Activated T-cell treated with anti-CD3 and anti-CD28 coated beads, Interleukin-2, amount 50 U/mL, for 72 hours (primary cell): ENCODE measurements around the gene MYH13. TPM values are rescaled to one million over a fixed set of nuclear protein-coding genes. Genes with fewer than 3 reads are reported as not detected.

Experiments used
- ATAC-seq, 2 donors: fragments of 150-1000 bp; cut with Tn5 transposase; replicated peaks in 1 of 2; 2 replicates each; pipeline ENCODE4 v1.10.0; 2021; ENCODE audit warnings: moderate library complexity in 2 of 2, mild to moderate bottlenecking in 1 of 2
- DNase-seq, 2 donors: peaks; one replicate each; pipeline ENCODE4 v3.0.0; 2021 to 2022; ENCODE audit warnings: mixed read lengths in 1 of 2
- H3K27ac Mint-ChIP-seq: one replicate; pipeline ENCODE4 v1.8.0; 2022; ENCODE audit warnings: mild to moderate bottlenecking, moderate library complexity, mixed read lengths
- H3K27me3 Mint-ChIP-seq: one replicate; pipeline ENCODE4 v1.8.0; 2022; ENCODE audit warnings: low read depth, mixed read lengths
- H3K36me3 Mint-ChIP-seq, 2 donors: one replicate each; pipeline ENCODE4 v1.8.0; 2022; ENCODE audit warnings: mixed read lengths in 2 of 2, mild to moderate bottlenecking in 1 of 2; ENCODE audit not compliant: insufficient read depth in 2 of 2
- H3K4me1 Mint-ChIP-seq: one replicate; pipeline ENCODE4 v1.8.0; 2022; ENCODE audit warnings: low read depth, mixed read lengths
- H3K4me3 Mint-ChIP-seq, 2 donors: one replicate each; pipeline ENCODE4 v1.8.0; 2022; ENCODE audit warnings: mild to moderate bottlenecking in 2 of 2, mixed read lengths in 2 of 2, moderate library complexity in 2 of 2
- H3K9me3 Mint-ChIP-seq, 2 donors: one replicate each; pipeline ENCODE4 v1.8.0; 2022; ENCODE audit warnings: mixed read lengths in 2 of 2
- total RNA-seq, 2 donors: library from RNA; stranded (reverse); gene quantifications; one replicate each; pipeline ENCODE4 v1.2.3, GENCODE V29; 2022

The MYH13 gene
- total RNA-seq, 2 donors from 2014 or later: not detected

DNA sequence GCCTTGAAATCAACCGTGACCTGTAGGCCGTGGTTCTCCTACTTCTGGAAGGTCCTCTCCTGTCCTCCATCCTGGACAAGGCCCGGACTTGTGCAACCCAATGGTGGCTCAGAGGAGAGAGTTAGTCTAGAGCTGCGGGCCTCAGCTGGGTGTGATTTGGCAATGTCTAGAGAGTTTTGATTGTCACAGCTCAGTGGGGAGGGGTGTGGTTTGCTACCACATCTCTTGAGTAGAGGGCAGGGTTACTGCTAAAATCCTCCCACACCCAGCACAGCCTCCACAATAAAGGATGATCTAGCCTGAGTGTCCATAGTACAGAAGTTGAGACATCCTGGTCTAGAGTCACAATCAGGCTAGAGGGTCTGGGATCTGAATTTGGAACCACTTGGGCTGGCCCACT lies 40.3 kb downstream of the MYH13 start:
- ATAC-seq (no peak), DNase-seq (no peak)
- H3K27me3 Mint-ChIP-seq: no peaks in the 10 kb centered on the region
- no peaks in the 10 kb centered on the region for H3K36me3 Mint-ChIP-seq
- H3K4me3 Mint-ChIP-seq: no peak overlapping the region
- H3K4me1 Mint-ChIP-seq: no peaks in the 10 kb centered on the region
- no peaks in the 10 kb centered on the region for H3K9me3 Mint-ChIP-seq
- no peak overlapping the region for H3K27ac Mint-ChIP-seq

DNA sequence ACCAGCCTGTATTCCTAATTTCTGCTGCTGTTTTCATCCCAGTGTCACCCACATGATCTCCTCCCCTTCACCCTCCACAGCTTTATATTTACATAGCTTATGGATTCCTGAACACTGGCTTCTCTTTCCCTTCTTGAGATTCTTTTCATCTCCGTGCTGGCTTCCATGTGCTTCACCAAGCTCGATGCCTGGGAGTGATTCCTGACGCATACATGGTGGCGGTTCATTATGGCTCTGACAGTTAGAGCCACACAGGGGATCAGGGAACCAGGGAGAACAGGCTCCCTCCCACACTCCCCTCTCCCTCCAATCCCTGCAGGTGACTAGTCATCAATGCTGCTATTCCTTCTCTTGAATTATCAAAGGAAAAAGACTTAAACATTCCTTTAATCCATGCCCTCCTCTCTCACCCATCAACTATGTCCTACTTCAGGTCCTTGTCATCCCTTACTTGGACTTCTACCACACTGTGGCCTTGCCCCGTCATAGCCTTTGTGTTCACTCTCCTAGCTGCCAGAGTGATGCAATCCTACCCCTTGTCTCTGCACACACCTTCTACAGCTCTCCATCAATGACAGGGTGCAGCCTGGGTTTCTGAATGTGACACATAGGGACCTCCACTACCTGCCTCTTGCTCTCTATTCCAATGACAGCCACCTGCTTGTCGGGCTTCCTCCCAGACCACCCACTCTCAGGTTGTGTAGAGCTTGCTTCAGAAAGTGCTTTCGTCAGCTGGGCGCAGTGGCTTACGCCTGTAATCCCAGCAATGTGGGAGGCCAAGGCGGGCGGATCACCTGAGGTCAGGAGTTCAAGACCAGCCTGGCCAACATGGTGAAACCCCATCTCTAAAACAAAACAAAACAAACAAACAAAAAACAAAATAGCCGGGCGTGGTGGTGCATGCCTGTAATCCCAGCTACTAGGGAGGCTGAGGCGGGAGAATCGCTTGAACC lies 43.6 kb downstream of the MYH13 start:
- Mint-ChIP-seq H3K4me1 (no peaks in the 10 kb centered on the region), H3K36me3 (no peaks in the 10 kb centered on the region), H3K27ac (no peak overlapping the region), H3K4me3 (no peak overlapping the region), H3K9me3 (no peaks in the 10 kb centered on the region), H3K27me3 (no peaks in the 10 kb centered on the region)
- DNase-seq: no peak
- no peak for ATAC-seq

DNA sequence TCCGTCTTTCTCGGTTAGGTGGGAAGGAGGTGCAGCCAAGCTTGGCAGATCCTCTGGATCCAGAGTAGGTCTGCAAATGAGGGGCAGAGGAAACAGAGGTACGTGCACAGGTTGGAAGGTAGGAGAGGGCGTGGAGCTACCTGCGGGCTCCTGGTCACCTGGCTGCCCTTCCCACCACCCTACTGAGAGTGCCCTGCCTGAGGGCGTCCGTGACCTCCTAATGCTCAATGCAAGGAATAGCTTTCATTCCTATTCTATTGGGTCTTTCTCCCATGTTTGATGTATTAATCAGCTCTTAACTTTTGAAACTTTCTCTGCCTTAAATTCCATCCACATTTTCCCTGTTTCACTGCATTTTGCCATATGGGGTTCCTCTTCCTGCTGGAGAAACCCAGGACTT lies 44.6 kb downstream of the MYH13 start:
- no peaks in the 10 kb centered on the region for H3K27me3 Mint-ChIP-seq
- no peaks in the 10 kb centered on the region for H3K36me3 Mint-ChIP-seq
- no peaks in the 10 kb centered on the region for H3K9me3 Mint-ChIP-seq
- ATAC-seq (no peak), DNase-seq (no peak)
- no peak overlapping the region for H3K4me3 Mint-ChIP-seq
- H3K4me1 Mint-ChIP-seq: no peaks in the 10 kb centered on the region
- no peak overlapping the region for H3K27ac Mint-ChIP-seq

DNA sequence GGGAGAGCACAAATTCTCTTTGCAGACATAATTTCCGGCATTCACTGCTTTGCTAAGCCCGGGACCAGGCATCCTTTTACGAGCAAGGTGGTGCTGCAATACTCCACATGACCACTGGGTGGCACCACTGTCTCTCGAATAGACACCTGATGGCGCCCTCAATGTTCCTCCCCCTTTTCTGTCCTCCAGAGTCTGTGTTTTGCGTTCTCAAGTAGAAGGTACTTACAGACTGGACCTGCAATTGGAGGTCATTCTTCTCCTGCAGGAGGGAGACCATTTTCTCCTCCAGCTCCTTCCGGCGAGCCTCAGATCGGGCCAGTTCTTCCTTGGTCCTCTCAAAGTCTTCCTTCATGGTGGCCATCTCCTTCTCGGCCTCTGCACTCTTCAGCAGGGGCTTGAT lies 45.2 kb downstream of the MYH13 start:
- ATAC-seq: peak; percentile 39 to 53
- H3K27me3 Mint-ChIP-seq: no peaks in the 10 kb centered on the region
- no peak overlapping the region for H3K27ac Mint-ChIP-seq

DNA sequence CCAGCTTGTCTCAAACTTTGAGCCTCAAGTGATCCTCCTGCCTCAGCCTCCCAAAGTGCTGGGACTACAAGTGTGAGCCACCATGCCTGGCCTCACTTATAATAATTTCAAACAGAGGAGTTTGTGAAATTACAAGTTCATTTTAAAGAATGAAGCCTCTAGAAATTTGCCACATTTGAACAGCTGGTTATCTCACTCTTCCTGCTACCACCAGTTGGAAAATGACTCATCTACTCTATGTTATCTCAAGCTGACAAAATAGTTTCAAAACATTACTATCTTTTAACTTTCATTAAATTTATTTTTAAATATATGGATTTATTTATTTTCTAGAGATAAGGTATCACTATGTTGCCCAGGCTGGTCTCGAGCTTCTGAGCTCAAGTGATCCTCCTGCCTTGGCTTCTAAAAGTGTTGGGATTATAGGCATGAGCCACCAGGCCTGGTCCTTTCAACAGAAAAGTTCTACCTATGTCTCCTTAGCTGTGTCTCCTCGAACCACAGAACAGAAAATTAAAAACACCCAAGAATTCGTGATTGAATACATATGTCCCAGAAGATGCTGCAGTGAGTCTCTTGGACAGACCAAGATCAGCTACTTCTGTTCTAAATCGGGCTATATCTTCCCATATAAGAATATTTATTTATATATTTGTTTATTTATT lies 47.6 kb downstream of the MYH13 start:
- Mint-ChIP-seq H3K4me3 (no peak overlapping the region), H3K27ac (no peak overlapping the region), H3K36me3 (no peaks in the 10 kb centered on the region), H3K9me3 (no peaks in the 10 kb centered on the region), H3K4me1 (peaks cover 13% of the 10 kb centered on the region), H3K27me3 (no peaks in the 10 kb centered on the region)
- no peak for DNase-seq
- ATAC-seq: no peak

More for the DNA sequence above, 45.2 kb downstream of the MYH13 start:
- no peak overlapping the region for H3K4me3 Mint-ChIP-seq
- no peaks in the 10 kb centered on the region for H3K4me1 Mint-ChIP-seq
- DNase-seq: peak; percentile 70 to 80
- H3K36me3 Mint-ChIP-seq: no peaks in the 10 kb centered on the region
- no peaks in the 10 kb centered on the region for H3K9me3 Mint-ChIP-seq

DNA sequence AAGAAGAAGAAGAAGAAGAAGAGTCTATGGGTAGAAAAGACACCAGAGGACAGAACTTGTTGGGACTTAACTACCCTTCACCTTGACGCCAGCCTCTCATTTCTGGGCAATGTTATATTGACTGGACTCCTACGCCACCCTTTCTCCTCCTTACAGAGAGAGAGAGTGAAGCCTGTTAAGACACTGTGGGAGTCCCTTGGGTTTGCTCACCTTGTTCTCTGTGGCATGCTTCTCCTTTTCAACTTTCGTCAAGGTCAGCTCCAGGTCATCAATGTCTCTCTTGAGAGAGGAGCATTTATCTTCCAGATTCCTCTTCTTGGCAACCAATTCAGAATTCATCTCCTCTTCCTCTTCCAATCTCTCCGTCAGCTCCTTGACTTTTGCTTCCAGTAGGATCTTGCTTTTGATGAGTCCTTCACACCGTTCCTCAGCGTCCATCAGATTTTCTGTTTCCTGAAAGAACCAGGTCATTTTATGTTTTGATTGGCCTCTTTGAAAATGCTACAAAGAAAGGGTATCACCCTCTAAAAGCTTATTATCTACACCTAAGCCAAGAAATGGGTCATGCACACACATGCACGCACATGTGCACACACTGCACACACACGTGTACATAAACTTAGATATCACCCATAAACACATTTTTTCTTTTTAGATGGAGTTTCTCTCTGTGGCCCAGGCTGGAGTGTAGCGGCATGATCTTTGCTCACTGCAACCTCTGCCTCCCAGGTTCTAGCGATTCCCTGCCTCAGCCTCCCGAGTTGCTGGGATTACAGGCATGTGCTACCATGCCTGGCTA lies 48.8 kb downstream of the MYH13 start:
- Mint-ChIP-seq H3K36me3 (no peaks in the 10 kb centered on the region), H3K27ac (no peak overlapping the region), H3K27me3 (no peaks in the 10 kb centered on the region), H3K4me1 (peaks cover 13% of the 10 kb centered on the region), H3K4me3 (no peak overlapping the region), H3K9me3 (no peaks in the 10 kb centered on the region)
- no peak for ATAC-seq
- no peak for DNase-seq

DNA sequence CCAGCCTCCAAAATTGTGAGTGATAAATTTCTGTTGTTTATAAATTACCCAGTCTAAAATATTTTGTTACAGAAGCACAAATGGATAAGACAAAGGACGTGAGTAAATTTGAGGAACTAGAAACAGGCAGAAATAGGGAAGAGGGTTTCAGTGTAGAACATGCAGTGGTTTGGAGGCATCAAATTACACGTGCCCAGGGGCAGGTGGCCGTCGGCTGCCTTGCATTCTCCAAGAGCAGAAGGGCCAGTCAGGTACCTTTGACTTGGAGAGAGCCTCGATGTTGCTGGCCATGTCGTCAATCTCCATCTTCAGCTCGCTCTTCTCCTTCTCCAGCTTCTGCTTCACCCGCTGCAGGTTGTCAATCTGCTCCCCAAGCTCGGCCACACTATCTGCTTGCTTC lies 54.3 kb downstream of the MYH13 start:
- Mint-ChIP-seq H3K9me3 (no peaks in the 10 kb centered on the region), H3K27ac (no peak overlapping the region), H3K4me1 (peaks cover 20% of the 10 kb centered on the region), H3K4me3 (no peak overlapping the region), H3K27me3 (peaks cover 14% of the 10 kb centered on the region), H3K36me3 (no peaks in the 10 kb centered on the region)
- ATAC-seq (no peak), DNase-seq (no peak)

DNA sequence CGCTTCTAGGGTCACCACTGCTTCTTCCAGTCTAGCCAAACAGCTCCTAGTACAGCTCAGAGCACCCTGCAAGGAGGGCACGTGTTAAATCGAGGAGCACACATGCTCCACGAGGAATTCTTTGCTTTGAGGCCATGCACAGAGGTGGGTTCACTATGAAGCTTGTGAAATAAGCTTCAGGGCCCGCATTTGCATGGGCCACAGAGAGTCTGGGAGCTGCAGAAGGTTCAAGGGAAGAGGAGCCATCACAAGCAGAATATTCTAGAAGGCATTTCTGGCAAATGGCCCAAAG lies 55.3 kb downstream of the MYH13 start:
- Mint-ChIP-seq H3K4me1 (peaks cover 20% of the 10 kb centered on the region), H3K36me3 (no peaks in the 10 kb centered on the region), H3K9me3 (no peaks in the 10 kb centered on the region), H3K27ac (no peak overlapping the region), H3K27me3 (peaks cover 14% of the 10 kb centered on the region), H3K4me3 (no peak overlapping the region)
- DNase-seq: no peak
- no peak for ATAC-seq

DNA sequence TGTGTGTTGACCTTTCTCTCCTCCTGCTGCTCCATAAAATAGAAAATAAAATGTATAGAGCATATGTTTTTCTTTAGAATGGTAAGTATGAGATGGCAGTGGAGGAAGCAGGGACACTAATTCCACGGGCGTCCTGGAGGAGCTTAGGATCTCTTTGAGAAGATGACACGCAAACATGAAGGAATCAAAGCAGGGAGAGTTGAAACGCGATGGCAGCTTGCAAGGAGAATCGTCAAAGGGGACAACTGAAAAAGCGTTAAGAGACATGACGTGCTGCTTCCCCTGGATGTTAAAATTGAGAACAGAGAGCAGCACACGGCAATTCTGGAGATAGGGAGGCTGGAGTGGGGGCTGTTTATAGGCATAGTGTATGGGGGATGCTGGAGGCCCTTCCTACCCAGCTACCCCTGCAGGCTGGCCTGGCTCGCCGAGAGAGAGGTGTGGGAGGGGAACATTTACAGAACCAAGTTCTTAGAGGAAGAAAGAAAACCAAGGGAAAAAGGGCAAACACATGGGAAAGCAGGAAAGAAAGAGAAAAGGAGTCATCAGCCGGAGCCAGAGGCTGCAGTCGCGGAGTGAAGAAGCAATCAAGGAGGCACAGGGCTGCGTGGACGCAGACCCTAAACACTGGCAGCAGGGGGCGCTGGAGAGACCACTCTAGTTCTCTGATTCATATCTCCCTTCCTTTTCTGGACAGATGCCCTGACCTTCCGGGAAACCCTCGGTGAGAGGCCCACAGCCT lies 55.8 kb downstream of the MYH13 start:
- ATAC-seq: peak; percentile 41 to 71
- peaks cover 14% of the 10 kb centered on the region for H3K27me3 Mint-ChIP-seq
- H3K27ac Mint-ChIP-seq: no peak overlapping the region
- H3K4me3 Mint-ChIP-seq: no peak overlapping the region
- no peaks in the 10 kb centered on the region for H3K36me3 Mint-ChIP-seq
- no peaks in the 10 kb centered on the region for H3K9me3 Mint-ChIP-seq
- H3K4me1 Mint-ChIP-seq: peaks cover 20% of the 10 kb centered on the region
- peak; percentile 45 to 69 for DNase-seq

DNA sequence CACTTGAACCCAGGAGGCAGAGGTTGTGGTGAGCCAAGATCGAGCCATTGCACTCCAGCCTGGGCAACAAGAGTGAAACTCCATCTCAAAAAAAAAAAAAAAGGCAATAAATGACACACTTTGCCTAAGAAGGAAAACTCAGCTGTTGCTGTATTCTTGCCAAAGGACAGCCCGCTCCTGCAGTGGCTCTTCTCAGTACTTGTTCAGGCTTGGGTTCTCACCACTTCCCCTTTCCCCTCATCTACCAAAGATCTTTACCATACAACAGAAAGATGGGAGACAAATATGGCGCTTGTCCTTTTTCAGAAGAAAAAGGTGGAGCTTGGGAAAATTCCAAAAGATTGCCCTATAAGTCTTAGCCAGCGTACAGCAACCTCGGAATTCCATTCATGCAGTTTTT lies 58.5 kb downstream of the MYH13 start:
- Mint-ChIP-seq H3K27ac (no peak overlapping the region), H3K36me3 (no peaks in the 10 kb centered on the region), H3K27me3 (peaks cover 14% of the 10 kb centered on the region)

DNA sequence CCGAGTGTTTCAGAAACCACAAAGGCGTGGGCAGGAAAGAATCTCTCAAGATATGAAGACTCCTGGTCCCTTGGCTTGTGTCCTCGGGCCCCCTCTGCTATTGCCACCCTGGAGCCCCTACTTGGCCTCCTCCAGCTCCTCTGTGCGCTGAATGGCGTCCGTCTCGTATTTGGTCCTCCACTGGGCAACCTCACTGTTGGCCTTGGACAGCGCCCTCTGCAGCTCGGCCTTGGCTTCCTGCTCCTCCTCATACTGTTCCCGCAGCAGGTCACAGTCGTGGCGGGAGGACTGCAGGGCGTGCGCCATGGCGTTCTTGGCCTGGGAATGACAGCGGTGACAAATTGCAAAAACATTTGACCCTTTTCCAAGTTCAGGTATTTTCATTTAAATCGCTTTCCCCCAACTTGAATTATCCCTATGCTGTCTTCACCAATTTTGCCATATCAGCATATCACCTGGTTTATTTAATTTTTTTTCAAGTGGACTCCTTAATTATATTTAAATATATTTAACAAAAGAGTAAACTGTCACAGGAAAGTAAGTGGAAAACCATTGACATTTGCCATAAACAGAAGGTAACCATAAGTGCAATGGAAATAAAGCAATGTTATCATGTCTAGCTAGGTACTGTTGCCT lies 59.7 kb downstream of the MYH13 start:
- Mint-ChIP-seq H3K4me1 (peaks cover 8% of the 10 kb centered on the region), H3K36me3 (no peaks in the 10 kb centered on the region)
- ATAC-seq: no peak

More for the DNA sequence above, 58.5 kb downstream of the MYH13 start:
- Mint-ChIP-seq H3K4me3 (no peak overlapping the region), H3K9me3 (no peaks in the 10 kb centered on the region), H3K4me1 (peaks cover 8% of the 10 kb centered on the region)
- no peak for ATAC-seq
- no peak for DNase-seq

DNA sequence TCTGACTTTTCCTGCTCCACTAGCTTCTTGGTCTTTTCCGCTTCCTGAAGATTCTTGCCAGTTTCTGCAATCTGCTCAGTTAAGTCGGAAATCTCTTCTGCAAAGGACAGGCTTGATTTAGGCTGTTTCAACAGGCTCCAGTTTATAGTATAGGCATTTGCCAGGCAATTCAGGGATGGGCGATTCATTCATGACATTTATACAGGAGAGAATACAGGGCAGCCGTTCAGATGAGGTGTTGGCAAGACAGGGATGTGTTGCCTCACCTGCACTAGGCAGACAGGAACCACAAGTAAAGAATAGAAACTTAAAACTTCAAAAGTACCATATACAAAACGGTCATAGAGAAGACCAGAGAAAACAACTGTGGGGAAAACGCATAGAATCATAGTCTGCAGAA lies 61.7 kb downstream of the MYH13 start:
- Mint-ChIP-seq H3K27ac (no peak overlapping the region), H3K9me3 (no peaks in the 10 kb centered on the region), H3K36me3 (no peaks in the 10 kb centered on the region), H3K27me3 (peaks cover 14% of the 10 kb centered on the region), H3K4me3 (no peak overlapping the region), H3K4me1 (no peaks in the 10 kb centered on the region)
- ATAC-seq (no peak), DNase-seq (no peak)

More for the DNA sequence above, 59.7 kb downstream of the MYH13 start:
- Mint-ChIP-seq H3K27me3 (peaks cover 14% of the 10 kb centered on the region), H3K4me3 (no peak overlapping the region), H3K9me3 (no peaks in the 10 kb centered on the region), H3K27ac (no peak overlapping the region)
- no peak for DNase-seq
